Endothelial cell of umbilical vein (primary cell): ENCODE data around the gene PLPP3. TPM values are rescaled to one million over a fixed set of nuclear protein-coding genes. Genes with fewer than 3 reads are reported as not detected.

Source experiments
- BruUV-seq: library from RNA; stranded (reverse); fragments of 400-500 nt; replicated peaks from 2 replicates; lab custom pipeline; 2021; lab: Mats Ljungman, UMichigan
- CTCF ChIA-PET: fragments of 300-600, 350-600 bp; sonication (Branson Sonifier 250); formaldehyde crosslinking; loops from one replicate; lab custom pipeline; 2021; ENCODE audit warnings: antibody characterized with exemption, inconsistent platforms; lab: Charles Lee
- POLR2A ChIA-PET: fragments of 300-600, 350-600 bp; sonication (Branson Sonifier 250); formaldehyde crosslinking; loops from one replicate; lab custom pipeline; 2021; ENCODE audit warnings: antibody characterized with exemption, inconsistent platforms; lab: Charles Lee
- DNase-seq: peaks from one replicate; pipeline ENCODE4 v3.0.0-alpha.2; 2011; ENCODE audit warnings: low read depth, low spot score
- FAIRE-seq: peaks from 2 replicates; lab custom pipeline; 2011; peaks lifted over from hg19 to GRCh38; lab: Jason Lieb, UNC
- H2AFZ ChIP-seq: 2 replicates; pipeline ENCODE4 v1.6.0; 2012; ENCODE audit warnings: low read depth, low read length, control low read depth, inconsistent platforms
- H3K27ac ChIP-seq: 2 replicates; pipeline ENCODE4 v1.5.1; 2011; ENCODE audit warnings: low read depth, mild to moderate bottlenecking, control low read depth, low read length, moderate library complexity; ENCODE audit not compliant: insufficient read depth
- H3K27me3 ChIP-seq, 2 experiments: 2 replicates each; pipeline versions ENCODE4 v1.6.0 to v1.6.1; 2011; ENCODE audit warnings: low read length in 2 of 2, mixed read lengths in 1 of 2; ENCODE audit not compliant: control insufficient read depth in 2 of 2, insufficient read depth in 2 of 2
- H3K36me3 ChIP-seq, 2 experiments: 2 replicates in 1 of 2; 3 replicates in 1 of 2; pipeline ENCODE4 v1.5.1; 2011; ENCODE audit warnings: low read length in 2 of 2, mild to moderate bottlenecking in 1 of 2, moderate library complexity in 1 of 2; ENCODE audit not compliant: control insufficient read depth in 2 of 2, insufficient read depth in 2 of 2; ENCODE audit errors: extremely low read depth in 1 of 2
- H3K4me1 ChIP-seq: 3 replicates; pipeline ENCODE4 v1.5.1; 2011; ENCODE audit warnings: mild to moderate bottlenecking, low read length; ENCODE audit not compliant: control insufficient read depth, insufficient read depth; ENCODE audit errors: extremely low read depth
- H3K4me2 ChIP-seq: 2 replicates; pipeline ENCODE4 v1.6.1; 2011; ENCODE audit warnings: low read length, control low read depth, mixed read lengths; ENCODE audit not compliant: insufficient read depth
- H3K4me3 ChIP-seq, 3 experiments: fragments of 200-600 bp in 1 of 3; sonication (generic), shearing (Covaris generic) in 1 of 3; replicated peaks in 1 of 3; 2 replicates each; pipeline ENCODE4 v1.5.1; 2011 to 2016; ENCODE audit warnings: control low read depth in 3 of 3, low read length in 3 of 3, mild to moderate bottlenecking in 2 of 3, inconsistent platforms in 1 of 3, low read depth in 1 of 3, moderate library complexity in 1 of 3; ENCODE audit not compliant: insufficient read depth in 1 of 3
- H3K79me2 ChIP-seq: 2 replicates; pipeline ENCODE4 v1.6.0; 2012; ENCODE audit warnings: low read length, inconsistent platforms; ENCODE audit not compliant: control insufficient read depth, insufficient read depth
- H3K9ac ChIP-seq: replicated peaks from 2 replicates; pipeline ENCODE3; 2011; ENCODE audit warnings: low read length, control low read depth; ENCODE audit not compliant: insufficient read depth; ENCODE audit errors: extremely low read depth
- H3K9me1 ChIP-seq: replicated peaks from 3 replicates; pipeline ENCODE4 v1.6.0; 2011; ENCODE audit warnings: mild to moderate bottlenecking, low read length; ENCODE audit not compliant: control insufficient read depth, insufficient read depth; ENCODE audit errors: extremely low read depth
- H3K9me3 ChIP-seq: replicated peaks from 2 replicates; pipeline ENCODE4 v1.5.1; 2012; ENCODE audit warnings: low read length, inconsistent platforms; ENCODE audit not compliant: control insufficient read depth, insufficient read depth
- H4K20me1 ChIP-seq: replicated peaks from 2 replicates; pipeline ENCODE3; 2011; ENCODE audit warnings: mild to moderate bottlenecking, low read length; ENCODE audit not compliant: control insufficient read depth, insufficient read depth; ENCODE audit errors: extremely low read depth
- EZH2 ChIP-seq: IDR thresholded peaks from 2 replicates; pipeline ENCODE4 v1.6.1; 2012; ENCODE audit warnings: borderline replicate concordance, low read depth, mild to moderate bottlenecking, moderate library complexity, low read length, inconsistent platforms; ENCODE audit not compliant: severe bottlenecking
- FOS ChIP-seq: IDR thresholded peaks from 2 replicates; pipeline ENCODE4 v1.6.1; 2011; ENCODE audit warnings: mild to moderate bottlenecking, low read length, moderate library complexity, borderline replicate concordance; ENCODE audit not compliant: insufficient read depth
- GATA2 ChIP-seq: IDR thresholded peaks from 2 replicates; pipeline ENCODE4 v1.7.0; 2011; ENCODE audit warnings: low read depth, mild to moderate bottlenecking, moderate library complexity, mixed read lengths, low read length; ENCODE audit not compliant: insufficient read length, insufficient read depth
- JUN ChIP-seq: IDR thresholded peaks from 2 replicates; pipeline ENCODE4 v1.6.1; 2011; ENCODE audit warnings: borderline replicate concordance, low read depth; ENCODE audit not compliant: insufficient read length, insufficient read depth
- MYC ChIP-seq: IDR thresholded peaks from one replicate; pipeline ENCODE4 v1.6.1; 2011; ENCODE audit warnings: mild to moderate bottlenecking, low read depth, low read length
- POLR2A ChIP-seq: IDR thresholded peaks from 2 replicates; pipeline ENCODE4 v1.6.1; 2012; ENCODE audit warnings: low read depth, mild to moderate bottlenecking, control low read depth, low read length
- POLR2AphosphoS5 ChIP-seq: IDR thresholded peaks from 2 replicates; pipeline ENCODE4 v1.6.1; 2012; ENCODE audit warnings: low read depth, mild to moderate bottlenecking, control low read depth, low read length, moderate library complexity; ENCODE audit not compliant: insufficient read depth
- dilution Hi-C: fragments of 300-500 bp; cut with MboI; formaldehyde crosslinking; loops from one replicate; pipeline ENCODE4 v1.15.0; 2019; ENCODE audit warnings: low sequenced_read_pairs; ENCODE audit not compliant: extremely low pct_ligation_motif_present
- intact Hi-C: fragments of 100-400 bp; cut with micrococcal nuclease; formaldehyde crosslinking; loops from one replicate; pipeline ENCODE4 v1.10.0; 2022
- polyA plus RNA-seq, 4 experiments: library from polyadenylated mRNA; depleted of rRNA in 3 of 4; stranded (reverse) in 3 of 4; unstranded in 1 of 4; fragments of >200 nt; gene quantifications; 2 replicates each; pipeline versions ENCODE4 v1.2.1 to v1.2.3, GENCODE V29; 2011 to 2012; ENCODE audit warnings: missing spikeins in 1 of 4
- total RNA-seq: library from RNA; stranded (reverse); gene quantifications from 2 replicates; pipeline ENCODE4 v1.2.3, GENCODE V29; 2021
- TF ChIP-seq, protein P1 (sequence below), 2 donors: IDR thresholded peaks; 1 replicate in 1 of 2; 2 replicates in 1 of 2; pipeline ENCODE4 v1.5.1; 2011; ENCODE audit warnings: low read length in 2 of 2, mild to moderate bottlenecking in 2 of 2, moderate library complexity in 2 of 2, control low read depth in 1 of 2, inconsistent platforms in 1 of 2, low read depth in 1 of 2; ENCODE audit not compliant: insufficient read depth in 1 of 2; ENCODE audit errors: extremely low read depth in 1 of 2
- TF ChIP-seq, protein P2 (sequence below): IDR thresholded peaks from 2 replicates; pipeline ENCODE4 v1.6.1; 2011; ENCODE audit not compliant: insufficient read depth, insufficient read length

PLPP3 gene
- total and polyA plus RNA-seq, 2 donors (not counting 3 experiments of a cell fraction or from before 2014, with no cell fraction given): 11.3 to 14.1 TPM

DNA sequence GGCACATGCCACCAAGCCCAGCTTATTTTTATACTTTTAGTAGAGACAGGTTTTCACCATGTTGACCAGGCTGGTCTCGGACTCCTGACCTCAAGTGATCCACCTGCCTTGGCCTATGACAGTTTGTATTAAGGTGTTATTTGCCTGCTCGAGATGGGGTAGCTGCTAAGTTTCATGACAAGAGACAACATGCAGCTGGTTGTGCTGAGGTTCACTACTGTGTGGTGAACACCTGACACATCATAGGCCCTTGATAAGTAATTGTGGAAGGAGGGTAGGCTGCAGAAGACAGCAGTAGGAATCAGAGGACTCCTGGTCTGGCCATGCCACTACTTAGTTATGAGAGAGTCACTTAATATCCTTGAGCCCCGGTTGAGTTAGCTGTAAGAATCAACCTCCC lies 46.2 kb downstream of the PLPP3 start:
- FAIRE-seq: no peak
- H3K36me3 ChIP-seq: peaks cover 0 to 3% of the 10 kb centered on the region in 2 experiments

More for the DNA sequence above, 46.2 kb downstream of the PLPP3 start:
- no TSS peak for BruUV-seq
- H3K9me3 ChIP-seq: no peaks in the 10 kb centered on the region
- intact Hi-C loops: no loop called here
- ChIA-PET POLR2A (no interaction called here), CTCF (no interaction called here)
- H3K27ac ChIP-seq: no peak overlapping the region
- no peak overlapping the region for H2AFZ ChIP-seq
- no peak overlapping the region for H3K4me3 ChIP-seq
- H3K9me1 ChIP-seq: no peaks in the 10 kb centered on the region
- no peak overlapping the region for H3K9ac ChIP-seq
- dilution Hi-C loops: no loop called here
- no peaks in the 10 kb centered on the region for H4K20me1 ChIP-seq
- no peaks in the 10 kb centered on the region for H3K79me2 ChIP-seq
- no peaks in the 10 kb centered on the region for H3K4me1 ChIP-seq
- H3K4me2 ChIP-seq: no peak overlapping the region
- TF ChIP-seq MYC: no peak
- TF ChIP-seq JUN: no peak
- TF ChIP-seq POLR2AphosphoS5: no peak
- TF ChIP-seq, protein P1, sequence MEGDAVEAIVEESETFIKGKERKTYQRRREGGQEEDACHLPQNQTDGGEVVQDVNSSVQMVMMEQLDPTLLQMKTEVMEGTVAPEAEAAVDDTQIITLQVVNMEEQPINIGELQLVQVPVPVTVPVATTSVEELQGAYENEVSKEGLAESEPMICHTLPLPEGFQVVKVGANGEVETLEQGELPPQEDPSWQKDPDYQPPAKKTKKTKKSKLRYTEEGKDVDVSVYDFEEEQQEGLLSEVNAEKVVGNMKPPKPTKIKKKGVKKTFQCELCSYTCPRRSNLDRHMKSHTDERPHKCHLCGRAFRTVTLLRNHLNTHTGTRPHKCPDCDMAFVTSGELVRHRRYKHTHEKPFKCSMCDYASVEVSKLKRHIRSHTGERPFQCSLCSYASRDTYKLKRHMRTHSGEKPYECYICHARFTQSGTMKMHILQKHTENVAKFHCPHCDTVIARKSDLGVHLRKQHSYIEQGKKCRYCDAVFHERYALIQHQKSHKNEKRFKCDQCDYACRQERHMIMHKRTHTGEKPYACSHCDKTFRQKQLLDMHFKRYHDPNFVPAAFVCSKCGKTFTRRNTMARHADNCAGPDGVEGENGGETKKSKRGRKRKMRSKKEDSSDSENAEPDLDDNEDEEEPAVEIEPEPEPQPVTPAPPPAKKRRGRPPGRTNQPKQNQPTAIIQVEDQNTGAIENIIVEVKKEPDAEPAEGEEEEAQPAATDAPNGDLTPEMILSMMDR (IDR thresholded peaks at IDR 0.05; ENCODE audit: extremely low read depth in 1 of 2, insufficient read depth in 1 of 2, low read depth in 1 of 2, low read length in 2 of 2): no peak
- TF ChIP-seq, protein P2, sequence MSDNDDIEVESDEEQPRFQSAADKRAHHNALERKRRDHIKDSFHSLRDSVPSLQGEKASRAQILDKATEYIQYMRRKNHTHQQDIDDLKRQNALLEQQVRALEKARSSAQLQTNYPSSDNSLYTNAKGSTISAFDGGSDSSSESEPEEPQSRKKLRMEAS: no peak
- no peak for TF ChIP-seq EZH2
- no peak for TF ChIP-seq FOS
- no peak for TF ChIP-seq POLR2A
- TF ChIP-seq GATA2: no peak
- DNase-seq: no peak
- no peaks in the 10 kb centered on the region for H3K27me3 ChIP-seq
